C4-2B (cell line): Measurements from ENCODE around the gene CREBRF.
"Not testable (repeated sequence)": the region's sequence is repeated elsewhere in the genome, so short reads cannot be mapped to it uniquely, and the experiment has no call there.

ENCODE experiments used
- H3K27ac ChIP-seq: fragments of 450-650 bp; 2 replicates; pipeline ENCODE4 v1.5.1; 2017
- CTCF ChIP-seq: fragments of 450-650 bp; conservative IDR thresholded peaks from 2 replicates; pipeline ENCODE4 v1.5.1; 2017; ENCODE audit warnings: mild to moderate bottlenecking
- ZFX ChIP-seq: fragments of 450-650 bp; IDR thresholded peaks from 2 replicates; pipeline ENCODE4 v1.6.1; 2017

CREBRF gene

GRCh38 chr5:173144200-173145176, 88.3 kb downstream of the CREBRF start, which contains the start of gene BNIP1:
TSS of gene BNIP1 (plus strand) at chr5:173144531. CDS start at chr5:173144546, 15 bp downstream.
- peak within 1 kb of the TSS; percentile 88 for H3K27ac ChIP-seq
- TF ChIP-seq CTCF (peak; percentile 99), ZFX (no peak)

GRCh38 chr5:173148354-173148753, 92.2 kb downstream of the CREBRF start:
- H3K27ac ChIP-seq: no peak overlapping the region
- TF ChIP-seq CTCF: no peak
- no peak for TF ChIP-seq ZFX

- H3K27ac ChIP-seq: no peak overlapping the region
- no peak for TF ChIP-seq ZFX
Measured at GRCh38 chr5:173152547-173152946, 96.4 kb downstream of the CREBRF start.

DNA sequence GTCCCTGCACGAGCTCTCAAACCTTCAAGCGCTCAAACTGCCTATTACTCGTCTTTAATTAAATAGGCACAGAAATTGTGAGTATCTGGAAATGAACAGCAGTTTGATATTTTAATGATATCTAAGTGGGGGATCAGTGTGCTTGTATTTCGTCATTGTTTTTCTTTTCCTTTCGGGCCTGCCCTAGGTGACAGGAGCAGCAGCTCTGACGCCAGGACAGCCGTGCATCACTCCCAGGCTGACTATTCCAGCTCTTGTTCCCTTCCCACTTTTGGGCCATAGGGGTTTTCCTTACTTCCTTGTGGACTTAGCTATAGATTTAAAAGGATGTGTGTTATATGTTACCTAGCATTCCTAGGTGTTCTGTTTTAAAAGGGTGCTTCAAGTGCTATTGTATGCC, 97.7 kb downstream of the CREBRF start:
- TF ChIP-seq ZFX (no peak), CTCF (no peak)
- H3K27ac ChIP-seq: no peak overlapping the region

- not testable (repeated sequence) for H3K27ac ChIP-seq
Measured at GRCh38 chr5:173154619-173155018, 98.5 kb downstream of the CREBRF start.

DNA sequence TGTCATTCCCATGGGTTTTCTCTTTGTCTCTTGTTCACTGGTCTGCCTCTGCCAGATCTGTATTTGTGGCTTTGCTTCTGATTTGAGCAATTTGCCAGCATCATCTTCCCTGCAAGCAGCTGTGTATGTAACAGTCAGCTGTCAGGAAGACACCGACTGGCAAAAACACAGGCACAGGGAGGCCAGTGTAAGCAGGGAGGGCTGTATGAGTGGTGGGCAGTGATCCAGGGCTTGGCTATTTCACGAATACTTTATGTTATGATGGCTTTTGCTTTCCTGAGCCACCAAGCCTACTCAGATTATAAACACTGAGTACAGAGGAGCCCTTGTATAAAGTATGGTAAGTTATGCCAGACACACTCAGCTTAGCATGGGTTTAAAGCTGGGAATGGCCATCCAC, 99.8 kb downstream of the CREBRF start:
- no peak overlapping the region for H3K27ac ChIP-seq
- TF ChIP-seq CTCF: no peak
- no peak for TF ChIP-seq ZFX

GRCh38 chr5:173158366-173158765, 102.2 kb downstream of the CREBRF start:
- TF ChIP-seq ZFX (no peak), CTCF (no peak)

GRCh38 chr5:173159256-173159655, 103.1 kb downstream of the CREBRF start:
- TF ChIP-seq CTCF (no peak), ZFX (no peak)
- H3K27ac ChIP-seq: no peak overlapping the region

More at GRCh38 chr5:173158366-173158765, 102.2 kb downstream of the CREBRF start:
- H3K27ac ChIP-seq: no peak overlapping the region
